IMR-90 (cell line): ENCODE results near the gene ABCA10. TPM values are rescaled to one million over a fixed set of nuclear protein-coding genes. Genes with fewer than 3 reads are reported as not detected.

ENCODE experiments used
- ATAC-seq: fragments of 200-7000 bp; cut with Tn5 transposase; 2 replicates; pipeline ENCODE4 v1.9.1; 2020; ENCODE audit warnings: low read depth, mild to moderate bottlenecking, moderate library complexity
- BruUV-seq: library from RNA; stranded (reverse); fragments of 400-500 nt; replicated peaks from 2 replicates; lab custom pipeline; 2021; lab: Mats Ljungman, UMichigan
- CTCF ChIA-PET: fragments of 300-600 bp; formaldehyde crosslinking; extraction: SDS; loops from one replicate; lab custom pipeline; 2021; ENCODE audit warnings: antibody characterized with exemption; lab: Yijun Ruan, JAX
- POLR2A ChIA-PET: fragments of 300-600 bp; sonication (Branson Sonifier 250); formaldehyde crosslinking; loops from one replicate; lab custom pipeline; 2022; ENCODE audit warnings: antibody characterized with exemption; ENCODE audit not compliant: unreplicated experiment; lab: Charles Lee
- DNase-seq: peaks from one replicate; pipeline ENCODE4 v3.0.0; 2013
- H2AFZ ChIP-seq: replicated peaks from 2 replicates; pipeline ENCODE3; 2013; ENCODE audit warnings: low read length, mild to moderate bottlenecking; ENCODE audit not compliant: poor library complexity
- H2AK5ac ChIP-seq: 2 replicates; pipeline ENCODE4 v1.6.1; 2013; ENCODE audit warnings: low read depth, low read length, inconsistent platforms
- H2AK9ac ChIP-seq: replicated peaks from 2 replicates; pipeline ENCODE3; 2013; ENCODE audit warnings: mild to moderate bottlenecking, low read depth, low read length, moderate library complexity; ENCODE audit not compliant: poor library complexity
- H2BK120ac ChIP-seq: 2 replicates; pipeline ENCODE4 v1.6.1; 2013; ENCODE audit warnings: low read depth, low read length, inconsistent platforms
- H2BK15ac ChIP-seq: 3 replicates; pipeline ENCODE4 v1.6.1; 2013; ENCODE audit warnings: low read depth, low read length, inconsistent platforms
- H2BK20ac ChIP-seq: 2 replicates; pipeline ENCODE4 v1.6.1; 2013; ENCODE audit warnings: low read depth, mild to moderate bottlenecking, inconsistent platforms, low read length, moderate library complexity
- H2BK5ac ChIP-seq: 2 replicates; pipeline ENCODE4 v1.6.1; 2013; ENCODE audit warnings: mild to moderate bottlenecking, low read depth, low read length, inconsistent platforms; ENCODE audit not compliant: poor library complexity, severe bottlenecking
- H3K14ac ChIP-seq: replicated peaks from 2 replicates; pipeline ENCODE4 v1.6.1; 2013; ENCODE audit warnings: low read depth, low read length, inconsistent platforms
- H3K18ac ChIP-seq: 2 replicates; pipeline ENCODE4 v1.6.1; 2013; ENCODE audit warnings: low read depth, low read length, control low read depth
- H3K23ac ChIP-seq: 2 replicates; pipeline ENCODE4 v1.6.1; 2013; ENCODE audit warnings: low read depth, low read length, inconsistent platforms
- H3K27ac ChIP-seq: 2 replicates; pipeline ENCODE4 v1.5.1; 2013; ENCODE audit warnings: mild to moderate bottlenecking, control low read depth, low read length; ENCODE audit not compliant: insufficient read depth
- H3K27me3 ChIP-seq: 2 replicates; pipeline ENCODE4 v1.6.1; 2013; ENCODE audit warnings: low read length; ENCODE audit not compliant: control insufficient read depth, insufficient read depth
- H3K36me3 ChIP-seq: 2 replicates; pipeline ENCODE4 v1.6.1; 2013; ENCODE audit warnings: low read length, mixed read lengths; ENCODE audit not compliant: control insufficient read depth, insufficient read depth
- H3K4ac ChIP-seq: 2 replicates; pipeline ENCODE4 v1.6.1; 2013; ENCODE audit warnings: low read depth, low read length, inconsistent platforms
- H3K4me1 ChIP-seq: 2 replicates; pipeline ENCODE4 v1.6.1; 2013; ENCODE audit warnings: low read length, mixed read lengths; ENCODE audit not compliant: control insufficient read depth, insufficient read depth
- H3K4me2 ChIP-seq: 2 replicates; pipeline ENCODE4 v1.6.1; 2013; ENCODE audit warnings: low read depth, mild to moderate bottlenecking, control low read depth, low read length, moderate library complexity
- H3K4me3 ChIP-seq: 2 replicates; pipeline ENCODE4 v1.5.1; 2013; ENCODE audit warnings: low read depth, mild to moderate bottlenecking, control low read depth, low read length, moderate library complexity; ENCODE audit not compliant: insufficient read depth
- H3K56ac ChIP-seq: 2 replicates; pipeline ENCODE4 v1.6.1; 2013; ENCODE audit warnings: low read length, inconsistent platforms; ENCODE audit not compliant: insufficient read depth; ENCODE audit errors: extremely low read depth
- H3K79me1 ChIP-seq, 2 experiments: 2 replicates each; pipeline ENCODE4 v1.6.1; 2013; ENCODE audit warnings: low read length in 2 of 2, inconsistent platforms in 1 of 2, low read depth in 1 of 2
- H3K9ac ChIP-seq: 2 replicates; pipeline ENCODE4 v1.6.1; 2013; ENCODE audit warnings: low read depth, low read length, control low read depth
- H3K9me1 ChIP-seq: 2 replicates; pipeline ENCODE4 v1.6.1; 2013; ENCODE audit warnings: low read length, inconsistent platforms; ENCODE audit not compliant: insufficient read depth
- H3K9me3 ChIP-seq: 2 replicates; pipeline ENCODE4 v1.6.1; 2013; ENCODE audit warnings: low read length; ENCODE audit not compliant: control insufficient read depth, insufficient read depth
- H4K20me1 ChIP-seq: 2 replicates; pipeline ENCODE4 v1.6.1; 2013; ENCODE audit warnings: low read length, inconsistent platforms; ENCODE audit not compliant: insufficient read depth
- H4K5ac ChIP-seq: 2 replicates; pipeline ENCODE4 v1.6.1; 2013; ENCODE audit warnings: mild to moderate bottlenecking, low read depth, low read length, control low read depth
- H4K8ac ChIP-seq, 2 experiments: 2 replicates each; pipeline ENCODE4 v1.6.1; 2013; ENCODE audit warnings: low read depth in 2 of 2, low read length in 2 of 2, control low read depth in 1 of 2, inconsistent platforms in 1 of 2
- H4K91ac ChIP-seq: 2 replicates; pipeline ENCODE4 v1.6.1; 2013; ENCODE audit warnings: low read depth, low read length, inconsistent platforms; ENCODE audit not compliant: insufficient read depth
- CEBPB ChIP-seq: IDR thresholded peaks from 2 replicates; pipeline ENCODE4 v1.6.1; 2012; ENCODE audit warnings: low read depth, low read length, improper control_type of control experiment
- WGBS, 2 experiments: methylation state at CpG; one replicate each; pipeline versions ENCODE4 v1.1.5 to v1.1.7; 2013; ENCODE audit warnings: missing lambda C conversion rate in 2 of 2; ENCODE audit not compliant: insufficient read length in 1 of 2; ENCODE audit errors: extremely low coverage in 2 of 2; 5-methylcytosine and 5-hydroxymethylcytosine counted together
- dilution Hi-C: fragments of 300-500 bp; cut with HindIII; formaldehyde crosslinking; loops from one replicate; pipeline ENCODE4 v1.14.3; 2018; ENCODE audit warnings: low sequenced_read_pairs; ENCODE audit not compliant: unreplicated experiment
- in situ Hi-C: fragments of 300-500 bp; cut with MboI; formaldehyde crosslinking; loops from 3 replicates; pipeline ENCODE4 v1.14.3; 2019; ENCODE audit warnings: low sequenced_read_pairs, inconsistent platforms, mixed read lengths
- intact Hi-C: fragments of 100-400 bp; cut with micrococcal nuclease; formaldehyde crosslinking; loops from 2 replicates; pipeline ENCODE4 v1.10.0; 2022
- polyA plus RNA-seq, 3 experiments: library from polyadenylated mRNA; depleted of rRNA; stranded (reverse); fragments of >200 nt; gene quantifications; 2 replicates each; pipeline ENCODE4 v1.2.3, GENCODE V29; 2012; ENCODE audit warnings: low replicate concordance in 1 of 3
- total RNA-seq: library from RNA; depleted of rRNA; stranded (reverse); fragments of >200 nt; gene quantifications from 2 replicates; pipeline ENCODE4 v1.2.3, GENCODE V29; 2012
- TF ChIP-seq, protein P1 (sequence below): fragments of 150-350 bp; IDR thresholded peaks from 2 replicates; pipeline ENCODE4 v1.6.1; 2016; ENCODE audit warnings: low read depth, mild to moderate bottlenecking, low read length, moderate library complexity, borderline replicate concordance

The ABCA10 gene
- total and polyA plus RNA-seq, 2 of the 4 experiments (the other 2 are of a cell fraction): under 0.01 to 0.03 TPM

DNA sequence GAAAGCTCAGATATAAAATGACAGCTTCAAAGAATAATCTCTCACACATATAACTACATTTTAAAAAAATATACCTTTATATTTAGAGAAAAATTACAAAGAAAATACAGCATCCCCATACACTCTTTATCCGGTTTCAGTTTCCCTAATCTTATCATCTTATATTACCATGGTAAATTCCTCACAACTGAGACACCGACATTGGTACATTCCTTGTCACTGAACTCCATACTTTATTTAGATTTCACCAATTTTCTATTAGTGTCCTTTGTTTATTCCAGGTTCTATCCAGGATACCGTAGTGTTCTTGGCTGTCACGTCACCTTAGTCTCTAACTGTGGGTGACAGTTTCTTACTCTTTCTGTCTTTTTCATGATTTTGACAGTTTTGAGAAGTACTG is 22.0 kb upstream of the ABCA10 start:
- TF ChIP-seq, protein P1, sequence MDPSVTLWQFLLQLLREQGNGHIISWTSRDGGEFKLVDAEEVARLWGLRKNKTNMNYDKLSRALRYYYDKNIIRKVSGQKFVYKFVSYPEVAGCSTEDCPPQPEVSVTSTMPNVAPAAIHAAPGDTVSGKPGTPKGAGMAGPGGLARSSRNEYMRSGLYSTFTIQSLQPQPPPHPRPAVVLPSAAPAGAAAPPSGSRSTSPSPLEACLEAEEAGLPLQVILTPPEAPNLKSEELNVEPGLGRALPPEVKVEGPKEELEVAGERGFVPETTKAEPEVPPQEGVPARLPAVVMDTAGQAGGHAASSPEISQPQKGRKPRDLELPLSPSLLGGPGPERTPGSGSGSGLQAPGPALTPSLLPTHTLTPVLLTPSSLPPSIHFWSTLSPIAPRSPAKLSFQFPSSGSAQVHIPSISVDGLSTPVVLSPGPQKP: no peak
- no peak for TF ChIP-seq CEBPB
- H2AK9ac ChIP-seq: no peak overlapping the region
- dilution Hi-C loops: no loop called here

More for the DNA sequence above, 22.0 kb upstream of the ABCA10 start:
- no peak overlapping the region for H3K56ac ChIP-seq
- no peak overlapping the region for H3K14ac ChIP-seq
- peak; percentile 66 for ATAC-seq
- H4K8ac ChIP-seq: no peak overlapping the region
- H3K4ac ChIP-seq: no peak overlapping the region
- H3K23ac ChIP-seq: no peak overlapping the region
- peak overlapping the region; percentile 9; the same call in 1 of the 2 replicates for H2BK120ac ChIP-seq
- no peak overlapping the region for H2BK20ac ChIP-seq
- no peak overlapping the region for H2BK15ac ChIP-seq
- H4K20me1 ChIP-seq: no peaks in the 10 kb centered on the region
- no peak overlapping the region for H3K18ac ChIP-seq
- no TSS peak for BruUV-seq
- H3K79me1 ChIP-seq: no peaks in the 10 kb centered on the region
- CTCF ChIA-PET: interaction anchor here (1.2 kb wide), 1 partner anchor 479 kb away, joined by 3 read pairs; no protein-coding TSS in a partner anchor
- H3K9me3 ChIP-seq: no peaks in the 10 kb centered on the region
- no peak overlapping the region for H3K4me3 ChIP-seq
- H3K27ac ChIP-seq: no peak overlapping the region
- H4K91ac ChIP-seq: no peak overlapping the region
- intact Hi-C loops: no loop called here
- H4K5ac ChIP-seq: no peak overlapping the region
- H2AFZ ChIP-seq: no peak overlapping the region
- H3K27me3 ChIP-seq: no peaks in the 10 kb centered on the region
- in situ Hi-C loops: no loop called here
- no peak overlapping the region for H2AK5ac ChIP-seq
- POLR2A ChIA-PET: no interaction called here
- no CpG with 5 or more reads among the region's 4 CpGs for WGBS, 2 experiments
- H3K9ac ChIP-seq: no peak overlapping the region
- H2BK5ac ChIP-seq: no peak overlapping the region
- H3K36me3 ChIP-seq: no peaks in the 10 kb centered on the region
- no peaks in the 10 kb centered on the region for H3K4me1 ChIP-seq
- peak; percentile 30 for DNase-seq
- H3K4me2 ChIP-seq: peak overlapping the region; percentile 8; the same call in 1 of the 2 replicates
- H3K9me1 ChIP-seq: no peaks in the 10 kb centered on the region
